PC-3 (cell line): ENCODE results near the gene SP8. TPM values are rescaled to one million over a fixed set of nuclear protein-coding genes. Genes with fewer than 3 reads are reported as not detected.
"Not testable (repeated sequence)": the region's sequence is repeated elsewhere in the genome, so short reads cannot be mapped to it uniquely, and the experiment has no call there.

ENCODE experiments used
- ATAC-seq: fragments of 200-7000 bp; cut with Tn5 transposase; 2 replicates; pipeline ENCODE4 v1.9.1; 2020; ENCODE audit warnings: mild to moderate bottlenecking, moderate library complexity
- BruUV-seq: library from RNA; stranded (reverse); fragments of 400-500 nt; replicated peaks from 2 replicates; lab custom pipeline; 2021; lab: Mats Ljungman, UMichigan
- CTCF ChIA-PET: fragments of 300-600 bp; sonication (Branson Sonifier 250); formaldehyde crosslinking; loops from one replicate; lab custom pipeline; 2022; ENCODE audit warnings: antibody characterized with exemption; lab: Charles Lee
- POLR2A ChIA-PET: fragments of 300-600 bp; sonication (Branson Sonifier 250); formaldehyde crosslinking; loops from one replicate; lab custom pipeline; 2022; ENCODE audit warnings: antibody characterized with exemption; ENCODE audit not compliant: unreplicated experiment; lab: Charles Lee
- DNase-seq: peaks from one replicate; pipeline ENCODE4 v3.0.0-alpha.2; 2015
- H2AFZ ChIP-seq: fragments of 300-600 bp; sonication (generic); 2 replicates; pipeline ENCODE4 v1.6.0; 2016; ENCODE audit warnings: antibody characterized with exemption, low read length
- H3F3A ChIP-seq: fragments of 300-600 bp; sonication (generic); one replicate; pipeline ENCODE4 v1.6.0; 2017; ENCODE audit warnings: antibody characterized with exemption, low read length, control low read depth, mild to moderate bottlenecking; ENCODE audit not compliant: unreplicated experiment
- H3K27ac ChIP-seq: fragments of 300-600 bp; sonication (generic); 2 replicates; pipeline ENCODE4 v1.5.1; 2016; ENCODE audit warnings: mild to moderate bottlenecking, low read length
- H3K27me3 ChIP-seq: fragments of 300-600 bp; sonication (generic); 2 replicates; pipeline ENCODE4 v1.6.1; 2016; ENCODE audit warnings: low read length, mixed read lengths
- H3K36me3 ChIP-seq: fragments of 300-600 bp; sonication (generic); 2 replicates; pipeline ENCODE4 v1.6.1; 2016; ENCODE audit warnings: low read depth, mixed run types, low read length, mixed read lengths
- H3K4me1 ChIP-seq: fragments of 300-600 bp; sonication (generic); 2 replicates; pipeline ENCODE4 v1.5.1; 2016; ENCODE audit warnings: low read length; ENCODE audit not compliant: insufficient read depth
- H3K4me2 ChIP-seq: fragments of 300-600 bp; sonication (generic); 2 replicates; pipeline ENCODE4 v1.6.0; 2016; ENCODE audit warnings: low read length
- H3K4me3 ChIP-seq: fragments of 300-600 bp; sonication (generic); 2 replicates; pipeline ENCODE4 v1.5.1; 2016; ENCODE audit warnings: mild to moderate bottlenecking, low read length, mixed read lengths
- H3K79me2 ChIP-seq: fragments of 300-600 bp; sonication (generic); 2 replicates; pipeline ENCODE4 v1.6.1; 2017; ENCODE audit warnings: low read length, mixed read lengths
- H3K9ac ChIP-seq: fragments of 300-600 bp; sonication (generic); 2 replicates; pipeline ENCODE4 v1.6.0; 2016; ENCODE audit warnings: mild to moderate bottlenecking, low read length
- H3K9me2 ChIP-seq: fragments of 300-600 bp; sonication (generic); replicated peaks from 2 replicates; pipeline ENCODE4 v1.6.1; 2016; ENCODE audit warnings: mixed run types, low read length, mixed read lengths
- H3K9me3 ChIP-seq: fragments of 300-600 bp; sonication (generic); 2 replicates; pipeline ENCODE4 v1.6.1; 2016; ENCODE audit warnings: low read length, mixed read lengths
- H4K20me1 ChIP-seq: fragments of 300-600 bp; sonication (generic); 2 replicates; pipeline ENCODE4 v1.6.1; 2016; ENCODE audit warnings: low read length, mixed read lengths
- EZH2 ChIP-seq: fragments of 300-600 bp; sonication (generic); IDR thresholded peaks from one replicate; pipeline ENCODE4 v1.6.1; 2017; ENCODE audit warnings: antibody characterized with exemption, mild to moderate bottlenecking, low read length; ENCODE audit not compliant: unreplicated experiment
- EZH2phosphoT487 ChIP-seq: fragments of 300-600 bp; sonication (generic); IDR thresholded peaks from 2 replicates; pipeline ENCODE4 v1.6.1; 2018; ENCODE audit warnings: mild to moderate bottlenecking, antibody characterized with exemption, low read length, borderline replicate concordance
- intact Hi-C: fragments of 100-400 bp; cut with micrococcal nuclease; formaldehyde crosslinking; loops from 2 replicates; pipeline ENCODE4 v1.9.0; 2023
- total RNA-seq: library from RNA; depleted of rRNA; stranded (reverse); fragments of >200 nt; gene quantifications from 2 replicates; pipeline ENCODE4 v1.2.3, GENCODE V29; 2014
- TF ChIP-seq, protein P1 (sequence below): fragments of 300-600 bp; sonication (generic); conservative IDR thresholded peaks from 2 replicates; pipeline ENCODE4 v1.5.1; 2017; ENCODE audit warnings: antibody characterized with exemption, low read depth, mild to moderate bottlenecking, low read length

SP8 gene
- total RNA-seq, 1 experiment from 2014 or later: not detected

DNA sequence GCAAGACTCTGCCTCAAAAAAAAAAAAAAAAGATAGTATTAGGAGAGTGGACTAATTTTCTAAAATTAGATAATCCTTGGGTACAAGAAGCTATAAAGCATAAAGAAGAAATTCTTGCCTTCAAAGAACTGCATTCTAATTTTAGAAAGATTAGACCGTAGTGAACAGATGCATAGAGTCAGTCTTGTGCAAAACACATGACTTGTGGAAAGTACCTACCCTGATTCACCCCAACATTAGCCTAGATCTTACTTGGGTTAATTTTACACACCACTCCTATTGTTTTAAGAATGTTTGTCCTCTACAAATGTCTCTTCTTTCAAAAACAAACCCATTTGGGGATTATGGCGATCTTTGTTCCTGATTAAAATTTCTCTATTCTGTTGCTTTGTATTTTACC, 38.9 kb upstream of the SP8 start:
- BruUV-seq: no TSS peak

DNA sequence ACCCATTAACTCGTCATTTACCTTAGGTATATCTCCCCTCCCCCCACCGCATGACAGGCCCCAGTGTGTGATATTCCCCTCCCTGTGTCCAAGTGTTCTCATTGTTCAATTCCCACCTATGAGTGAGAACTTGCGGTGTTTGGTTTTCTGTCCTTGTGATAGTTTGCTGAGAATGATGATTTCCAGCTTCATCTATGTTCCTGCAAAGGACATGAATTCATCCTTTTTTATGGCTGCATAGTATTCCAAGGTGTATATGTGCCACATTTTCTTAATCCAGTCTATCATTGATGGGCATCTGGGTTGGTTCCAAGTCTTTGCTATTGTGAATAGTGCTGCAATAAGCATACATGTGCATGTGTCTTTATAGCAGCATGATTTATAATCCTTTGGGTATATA, 34.7 kb upstream of the SP8 start:
- intact Hi-C loops, H3K79me2 ChIP-seq, POLR2A ChIA-PET, H3K4me1 ChIP-seq, ATAC-seq, BruUV-seq, H3K9ac ChIP-seq, H3K27ac ChIP-seq, H4K20me1 ChIP-seq, H3K4me2 ChIP-seq, DNase-seq, H3K4me3 ChIP-seq, H3K9me2 ChIP-seq, H2AFZ ChIP-seq, H3K9me3 ChIP-seq, H3K36me3 ChIP-seq, CTCF ChIA-PET, H3F3A ChIP-seq: not testable (repeated sequence)
- peaks cover 16% of the 10 kb centered on the region for H3K27me3 ChIP-seq

More for the DNA sequence above, 38.9 kb upstream of the SP8 start:
- ATAC-seq (no peak), DNase-seq (no peak)
- intact Hi-C loops: no loop called here
- Histone ChIP-seq H3K4me1 (no peaks in the 10 kb centered on the region), H4K20me1 (no peaks in the 10 kb centered on the region), H3F3A (no peaks in the 10 kb centered on the region), H2AFZ (no peak overlapping the region), H3K27me3 (peaks cover 28% of the 10 kb centered on the region), H3K36me3 (no peaks in the 10 kb centered on the region), H3K4me3 (no peak overlapping the region), H3K27ac (no peak overlapping the region), H3K9ac (no peak overlapping the region), H3K4me2 (no peak overlapping the region), H3K9me3 (no peaks in the 10 kb centered on the region), H3K9me2 (no peaks in the 10 kb centered on the region), H3K79me2 (no peaks in the 10 kb centered on the region)
- ChIA-PET POLR2A (no interaction called here), CTCF (no interaction called here)
- TF ChIP-seq, protein P1, sequence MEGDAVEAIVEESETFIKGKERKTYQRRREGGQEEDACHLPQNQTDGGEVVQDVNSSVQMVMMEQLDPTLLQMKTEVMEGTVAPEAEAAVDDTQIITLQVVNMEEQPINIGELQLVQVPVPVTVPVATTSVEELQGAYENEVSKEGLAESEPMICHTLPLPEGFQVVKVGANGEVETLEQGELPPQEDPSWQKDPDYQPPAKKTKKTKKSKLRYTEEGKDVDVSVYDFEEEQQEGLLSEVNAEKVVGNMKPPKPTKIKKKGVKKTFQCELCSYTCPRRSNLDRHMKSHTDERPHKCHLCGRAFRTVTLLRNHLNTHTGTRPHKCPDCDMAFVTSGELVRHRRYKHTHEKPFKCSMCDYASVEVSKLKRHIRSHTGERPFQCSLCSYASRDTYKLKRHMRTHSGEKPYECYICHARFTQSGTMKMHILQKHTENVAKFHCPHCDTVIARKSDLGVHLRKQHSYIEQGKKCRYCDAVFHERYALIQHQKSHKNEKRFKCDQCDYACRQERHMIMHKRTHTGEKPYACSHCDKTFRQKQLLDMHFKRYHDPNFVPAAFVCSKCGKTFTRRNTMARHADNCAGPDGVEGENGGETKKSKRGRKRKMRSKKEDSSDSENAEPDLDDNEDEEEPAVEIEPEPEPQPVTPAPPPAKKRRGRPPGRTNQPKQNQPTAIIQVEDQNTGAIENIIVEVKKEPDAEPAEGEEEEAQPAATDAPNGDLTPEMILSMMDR: no peak
- TF ChIP-seq EZH2: no peak
- no peak for TF ChIP-seq EZH2phosphoT487

DNA sequence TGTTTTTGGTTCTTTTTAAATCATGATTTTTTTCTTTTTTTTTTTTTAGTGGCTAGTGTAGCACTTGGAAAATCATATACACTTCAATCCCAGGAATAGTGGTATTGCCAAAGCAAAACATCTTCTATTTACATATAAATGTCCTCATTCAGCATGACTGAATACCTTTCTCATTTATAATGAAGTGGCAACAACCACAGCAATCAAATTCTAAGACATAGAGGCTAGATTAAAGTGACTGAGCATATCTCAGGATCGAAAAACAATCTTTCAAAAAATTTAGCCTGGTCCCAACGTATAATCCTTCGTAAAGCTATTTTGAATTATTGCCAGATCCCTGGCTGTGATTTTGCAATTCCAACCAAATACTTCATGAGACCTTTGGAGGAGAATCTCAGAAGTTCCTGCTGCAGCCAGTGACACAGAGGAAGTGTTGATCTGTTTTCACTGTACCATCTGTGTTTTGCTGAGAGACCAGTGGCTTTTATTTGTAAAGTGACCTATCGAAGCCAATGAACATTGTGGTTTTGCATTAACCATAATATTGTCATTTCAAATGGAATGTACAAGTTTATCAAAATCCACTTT, 29.8 kb upstream of the SP8 start:
- no peak overlapping the region for H2AFZ ChIP-seq
- POLR2A ChIA-PET: no interaction called here
- H3K4me2 ChIP-seq: no peak overlapping the region
- no peaks in the 10 kb centered on the region for H3F3A ChIP-seq
- BruUV-seq: no TSS peak
- CTCF ChIA-PET: no interaction called here
- H3K4me1 ChIP-seq: no peaks in the 10 kb centered on the region
- TF ChIP-seq EZH2: no peak
- TF ChIP-seq EZH2phosphoT487: no peak
- TF ChIP-seq, protein P1: no peak
- DNase-seq: no peak
- intact Hi-C loops: no loop called here
- no peaks in the 10 kb centered on the region for H3K79me2 ChIP-seq
- no peaks in the 10 kb centered on the region for H4K20me1 ChIP-seq
- no peak overlapping the region for H3K4me3 ChIP-seq
- no peak overlapping the region for H3K9ac ChIP-seq
- no peaks in the 10 kb centered on the region for H3K9me2 ChIP-seq
- ATAC-seq: no peak
- no peaks in the 10 kb centered on the region for H3K9me3 ChIP-seq
- no peaks in the 10 kb centered on the region for H3K36me3 ChIP-seq
- H3K27ac ChIP-seq: no peak overlapping the region
- no peaks in the 10 kb centered on the region for H3K27me3 ChIP-seq
